GM21825 (cell line): Measurements from ENCODE around the gene ATG7.

Source experiments
- ATAC-seq: cut with Tn5 transposase; IDR thresholded peaks from one replicate; pipeline ENCODE4 v1.9.1; 2021; ENCODE audit warnings: mild to moderate bottlenecking, moderate library complexity; ENCODE audit not compliant: unreplicated experiment

ATG7 gene

DNA sequence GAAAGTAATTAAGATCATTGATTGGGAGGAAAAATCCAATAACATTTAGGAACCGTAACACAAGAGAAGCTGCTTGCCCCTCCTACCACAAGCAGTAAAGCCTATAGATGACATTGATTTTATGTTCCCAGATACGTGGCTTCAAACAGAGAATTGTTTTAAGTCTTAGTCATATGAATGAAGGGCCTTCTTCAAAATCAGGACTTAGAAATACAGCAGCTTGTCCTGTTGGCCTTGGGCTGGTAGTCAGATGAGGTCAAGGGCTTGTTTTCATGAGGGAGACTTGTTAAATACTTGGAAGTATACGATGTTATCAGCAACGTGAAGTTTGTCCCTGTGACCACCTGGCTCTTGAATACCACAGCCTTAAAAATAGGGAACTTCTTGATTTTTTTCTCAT lies 257.1 kb downstream of the ATG7 start:
- ATAC-seq, result no peak

DNA sequence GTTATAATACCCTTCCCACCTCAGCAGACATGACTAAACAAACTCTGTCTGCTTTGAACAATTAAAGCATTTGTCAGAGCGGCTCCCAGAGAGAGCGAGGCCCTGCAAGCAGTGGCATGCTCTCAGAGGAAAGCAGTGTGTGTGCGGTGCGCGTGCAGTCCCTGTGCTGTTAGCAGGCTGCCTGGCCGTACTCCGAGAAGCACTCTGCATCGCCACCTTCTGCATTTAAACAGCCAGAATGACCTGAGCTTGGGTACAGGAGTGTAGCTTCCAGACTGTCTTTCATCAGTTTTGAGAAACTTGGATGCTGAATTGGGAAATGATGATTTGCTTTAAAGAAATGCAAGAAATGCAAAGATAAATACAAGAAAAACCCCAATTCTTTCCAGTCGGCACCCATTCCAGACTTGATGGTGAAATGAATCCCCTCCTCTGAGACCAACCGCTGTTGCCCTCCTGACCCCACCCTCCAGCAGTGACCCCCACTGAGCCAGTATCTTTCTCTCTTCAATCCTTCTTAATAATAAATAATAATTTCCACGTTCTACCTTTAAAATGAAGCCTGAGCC lies 258.0 kb downstream of the ATG7 start:
- no peak for ATAC-seq

DNA sequence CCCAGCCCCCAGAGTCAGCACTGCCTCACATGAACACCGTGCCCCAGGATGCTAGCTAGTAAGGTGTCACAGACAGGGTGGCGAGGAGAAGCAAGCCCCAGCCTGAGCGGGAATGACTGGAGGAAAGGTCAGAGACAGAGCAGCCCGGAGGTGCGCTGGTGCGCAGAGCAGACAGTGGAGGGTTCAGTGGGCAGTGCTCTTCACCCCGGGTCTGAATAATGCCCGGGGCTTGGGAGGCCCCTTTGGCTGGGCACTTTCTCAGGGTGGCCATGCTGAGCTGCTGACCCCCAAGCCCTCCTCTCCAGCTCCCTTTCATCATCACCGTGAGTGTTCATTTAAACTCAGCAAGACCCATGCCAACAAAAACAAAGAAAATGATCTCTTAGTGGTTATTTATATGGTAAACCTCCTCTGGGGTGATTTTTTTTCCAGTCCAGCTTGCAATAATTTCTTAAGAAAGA lies 260.8 kb downstream of the ATG7 start:
- no peak for ATAC-seq

DNA sequence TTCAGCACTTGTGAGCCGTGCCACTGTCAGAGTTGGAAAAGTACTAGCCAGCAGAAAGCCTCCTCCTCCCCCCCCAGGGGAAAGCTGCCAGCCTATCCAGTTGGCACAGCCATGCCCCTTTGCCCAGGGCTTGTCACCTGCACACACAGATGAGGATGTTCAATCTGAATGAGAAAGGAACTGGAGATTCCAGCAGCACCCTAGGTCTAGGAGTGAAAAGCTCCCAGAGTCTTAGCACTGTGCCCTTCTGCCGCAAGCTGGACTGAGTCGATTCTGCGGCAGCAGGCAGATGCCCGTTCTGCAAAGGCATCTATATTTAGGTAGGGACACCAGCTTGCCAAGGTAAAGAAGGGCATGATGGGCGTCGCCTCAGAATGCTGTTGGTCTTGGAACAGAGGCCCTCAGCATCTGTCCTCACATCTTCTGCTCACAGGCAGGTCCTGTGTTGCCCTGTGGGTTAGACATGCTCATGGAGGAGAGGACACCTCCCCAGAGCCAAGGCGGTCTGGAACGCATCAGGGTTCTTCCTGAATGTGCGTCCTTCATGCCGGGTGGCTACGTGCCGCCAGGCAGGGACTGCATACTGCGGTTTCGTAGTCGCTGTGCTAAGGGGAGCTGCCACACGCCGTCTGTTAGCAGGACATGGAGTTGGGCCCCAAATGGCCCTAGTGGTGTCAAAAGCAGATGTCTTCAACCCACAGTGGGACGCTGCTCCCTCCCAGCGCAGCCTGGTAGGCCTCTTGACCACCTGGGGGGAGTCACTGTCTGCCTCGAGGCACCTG lies 262.0 kb downstream of the ATG7 start:
- ATAC-seq, result no peak

DNA sequence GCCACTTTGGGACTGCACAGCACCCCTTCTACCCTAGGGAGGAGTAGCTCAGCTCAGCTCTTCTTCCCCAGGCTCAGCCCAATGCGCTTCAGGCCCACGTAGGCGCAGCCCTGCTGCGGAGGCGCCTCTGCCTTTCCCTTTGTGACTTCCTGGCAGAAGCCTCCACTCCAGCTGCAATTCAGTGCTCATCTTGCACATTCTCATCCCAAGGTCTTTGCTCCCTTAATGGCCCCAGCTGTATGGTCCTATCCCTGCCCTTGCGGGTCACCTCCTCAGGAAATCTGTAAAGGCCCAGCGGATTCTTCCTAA lies 262.6 kb downstream of the ATG7 start:
- ATAC-seq, result no peak

DNA sequence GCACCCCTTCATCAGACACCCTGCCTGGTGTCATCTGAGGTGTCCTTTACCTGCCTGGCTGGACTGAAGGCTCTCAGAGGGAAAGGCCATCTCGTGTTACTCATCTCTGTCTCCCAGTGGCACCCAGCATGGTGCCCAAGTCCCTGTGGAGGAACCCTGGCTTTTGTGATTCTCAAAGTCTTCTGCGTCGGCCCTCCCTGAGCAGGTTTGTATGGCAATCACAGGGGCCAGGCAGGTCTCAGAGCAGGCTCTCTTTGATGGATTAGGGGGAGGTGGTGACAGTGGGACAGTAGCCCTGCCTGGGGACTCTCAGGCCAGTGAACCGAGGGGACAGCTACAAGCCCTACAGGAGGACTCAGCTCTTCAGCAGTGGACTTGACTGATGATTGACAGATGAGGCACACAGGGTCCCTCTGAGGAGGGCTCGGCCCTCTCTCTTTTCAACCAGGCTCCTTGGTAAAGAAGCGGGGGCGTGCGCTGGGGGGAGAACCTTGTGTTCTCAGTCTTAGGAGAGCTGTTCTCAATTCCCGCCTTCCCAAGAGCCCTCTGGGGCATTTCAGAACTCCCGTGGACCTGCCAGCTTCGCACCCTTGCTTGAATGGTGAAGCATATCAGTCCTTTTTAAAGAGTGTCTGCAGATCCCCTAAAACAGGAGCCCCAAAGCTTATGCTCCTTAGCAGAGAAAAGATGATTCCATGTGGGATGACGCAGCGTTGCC lies 263.2 kb downstream of the ATG7 start:
- no peak for ATAC-seq

DNA sequence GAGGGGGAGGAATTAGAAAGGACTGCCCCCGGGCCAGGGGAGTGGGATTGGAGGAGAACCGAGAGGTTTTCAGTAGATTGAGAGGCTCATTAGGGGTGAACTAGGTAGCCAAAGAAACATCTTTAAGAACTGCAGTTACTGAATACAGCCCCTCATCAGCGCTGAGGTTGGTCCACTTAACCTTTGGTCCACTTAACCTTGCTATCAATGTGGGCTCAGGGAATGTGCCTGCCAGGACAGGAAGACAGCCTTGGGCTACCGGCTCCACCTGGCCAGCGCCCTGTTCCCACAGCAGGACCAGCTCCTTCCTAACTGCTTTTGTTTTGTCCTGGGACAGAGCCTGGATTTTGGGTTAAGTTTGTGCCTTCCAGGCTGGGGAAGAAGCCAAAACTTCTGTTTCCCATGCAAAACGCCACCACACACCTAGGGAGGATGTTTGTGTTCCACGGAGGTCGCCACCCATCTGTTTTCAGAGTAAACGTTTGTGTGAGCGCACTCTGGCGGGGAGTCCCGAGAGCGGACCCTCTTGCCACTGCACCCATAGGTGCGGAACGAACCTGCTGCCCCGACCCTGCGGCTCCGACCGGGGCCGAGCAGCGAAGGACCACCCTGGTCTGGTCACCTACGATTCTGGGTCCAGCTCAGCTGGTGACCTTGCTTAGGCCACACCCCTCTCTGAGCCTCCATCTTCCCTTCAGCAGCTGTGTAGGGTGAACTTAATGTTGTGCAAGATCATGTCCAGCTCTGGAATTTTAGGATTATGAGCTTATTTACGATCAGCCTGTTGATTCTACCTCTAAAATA lies 264.1 kb downstream of the ATG7 start:
- ATAC-seq, result no peak

DNA sequence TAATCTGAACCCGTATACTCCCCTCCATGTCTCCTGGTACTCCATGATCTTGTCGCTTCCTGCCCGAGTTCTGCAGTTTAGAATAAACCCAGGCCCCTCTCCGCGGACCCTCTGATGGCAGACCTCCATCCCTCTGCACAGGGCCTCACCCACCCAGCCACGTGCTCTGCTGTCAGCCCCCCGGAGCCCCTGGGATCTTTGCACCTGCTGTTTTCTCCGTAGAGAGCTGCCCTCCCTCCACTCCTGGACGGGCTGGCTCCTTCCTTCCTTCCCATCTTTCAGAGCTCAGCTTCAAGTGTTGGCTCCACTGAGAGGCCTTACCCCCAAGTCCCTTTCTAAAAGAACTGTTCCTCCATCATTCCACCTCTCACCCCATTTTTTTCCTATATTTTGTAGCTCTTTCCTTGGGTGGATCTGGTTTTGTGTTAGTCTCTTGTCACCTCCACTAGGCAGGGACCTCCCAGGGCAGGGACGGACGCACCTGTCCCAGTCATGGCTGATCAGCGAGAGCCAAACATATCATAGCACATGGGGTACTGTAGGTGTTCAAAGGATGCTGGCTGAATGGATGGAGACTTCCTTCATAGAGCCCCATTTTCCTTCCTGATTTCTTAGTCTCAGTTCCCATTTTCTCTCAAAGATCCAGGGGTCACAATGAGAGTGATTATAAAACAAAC lies 264.9 kb downstream of the ATG7 start:
- no peak for ATAC-seq

DNA sequence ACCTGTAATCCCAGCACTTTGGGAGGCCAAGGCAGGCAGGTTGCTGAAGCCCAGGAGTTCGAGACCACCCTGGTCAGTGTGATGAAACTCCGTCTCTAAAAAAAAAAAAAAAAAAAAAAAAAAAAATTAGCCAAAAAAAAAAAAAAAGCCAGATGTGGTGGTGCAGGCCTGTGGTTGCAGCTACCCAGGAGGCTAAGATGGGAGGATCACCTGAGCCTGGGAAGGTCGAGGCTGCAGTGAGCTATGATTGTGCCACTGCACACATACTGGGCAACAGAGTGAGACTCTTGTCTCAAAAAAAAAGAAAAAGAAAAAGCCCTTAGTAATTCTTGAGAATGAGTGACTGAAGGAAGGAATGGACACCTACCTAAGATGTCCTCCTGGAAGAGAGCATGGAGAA lies 266.4 kb downstream of the ATG7 start:
- ATAC-seq, result no peak

DNA sequence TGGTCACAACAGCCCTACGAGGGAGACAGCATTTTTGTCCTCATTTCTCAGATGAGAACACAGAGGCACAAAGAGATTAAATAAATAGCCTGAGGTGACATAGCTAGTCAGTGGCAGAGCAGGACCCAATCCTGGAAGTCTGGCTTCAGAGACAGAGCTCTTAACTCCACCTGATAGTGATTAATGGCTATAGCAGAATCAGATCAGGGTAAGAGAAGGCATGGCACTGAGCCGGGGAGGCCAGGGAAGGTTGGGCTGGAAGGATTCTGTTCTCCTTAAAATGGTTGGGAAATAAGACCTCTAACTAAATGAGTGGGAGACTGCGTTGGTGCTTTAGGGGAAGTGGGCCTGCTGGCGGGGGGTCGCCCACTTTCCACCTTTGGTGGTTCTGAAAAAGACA lies 267.0 kb downstream of the ATG7 start:
- no peak for ATAC-seq

DNA sequence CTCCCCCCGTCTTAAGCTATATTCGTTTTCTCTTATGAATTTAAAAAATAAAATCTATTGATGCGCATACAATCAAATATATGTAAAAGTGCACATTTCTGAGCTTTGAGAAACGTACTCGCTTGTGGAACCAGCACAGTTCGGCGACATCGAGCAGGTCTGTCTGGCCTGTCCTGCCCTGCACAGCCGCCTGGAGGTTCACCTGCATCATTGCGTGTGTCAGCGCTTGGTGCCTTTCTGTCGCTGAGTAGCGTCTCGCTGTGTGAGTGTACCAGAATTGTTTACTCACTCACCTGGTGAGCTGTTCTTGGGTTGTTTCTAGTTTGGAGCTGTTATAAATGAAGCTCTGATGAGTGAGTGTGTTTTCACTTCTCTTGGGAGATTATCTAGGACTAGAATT lies 267.5 kb downstream of the ATG7 start:
- ATAC-seq, result no peak

DNA sequence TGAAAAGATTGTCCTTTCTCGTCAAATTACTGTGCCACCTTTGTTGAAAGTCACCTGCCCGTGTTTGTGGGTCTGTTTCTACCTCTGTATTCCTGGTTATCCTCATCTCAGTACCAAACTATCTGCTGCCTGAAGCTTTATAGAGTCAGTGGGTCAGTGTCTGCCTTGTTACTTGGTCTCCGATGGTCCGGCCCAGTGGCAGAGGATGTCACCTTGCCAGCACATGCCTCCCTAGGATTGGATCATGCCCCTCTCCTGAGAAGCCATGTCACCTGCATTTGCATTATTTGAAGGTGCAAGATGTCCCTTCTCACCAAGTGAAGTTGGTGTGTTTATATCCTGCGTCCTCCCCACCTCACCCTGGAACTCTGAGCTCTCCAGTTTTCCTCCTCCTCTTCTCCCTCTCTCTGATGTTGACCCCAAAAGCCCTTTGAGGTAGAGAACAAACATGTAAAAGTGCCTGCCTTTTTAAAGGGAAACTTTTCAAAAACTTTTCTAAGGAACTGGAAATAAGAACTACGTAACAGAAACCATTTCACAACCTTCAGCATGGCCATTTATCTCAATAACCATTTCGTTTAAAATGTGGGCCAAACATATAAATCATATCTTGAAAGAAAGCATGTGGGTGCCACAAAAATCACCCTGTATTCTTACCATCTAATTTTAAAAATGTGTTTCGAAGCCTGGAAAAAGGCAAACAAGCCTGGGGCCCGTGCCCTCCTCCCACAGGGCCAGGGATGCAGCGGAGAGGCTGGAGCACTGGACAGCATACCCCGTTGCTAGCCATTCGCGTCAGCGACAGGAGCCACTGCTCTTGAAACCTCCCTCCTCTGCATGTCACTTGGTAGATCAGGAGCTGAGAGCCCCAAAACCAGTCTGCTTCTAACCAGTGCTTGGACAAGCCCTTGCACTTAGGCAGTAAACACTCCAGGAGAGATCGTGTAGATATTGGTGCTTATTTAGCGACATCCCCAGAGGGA lies 269.4 kb downstream of the ATG7 start:
- no peak for ATAC-seq

DNA sequence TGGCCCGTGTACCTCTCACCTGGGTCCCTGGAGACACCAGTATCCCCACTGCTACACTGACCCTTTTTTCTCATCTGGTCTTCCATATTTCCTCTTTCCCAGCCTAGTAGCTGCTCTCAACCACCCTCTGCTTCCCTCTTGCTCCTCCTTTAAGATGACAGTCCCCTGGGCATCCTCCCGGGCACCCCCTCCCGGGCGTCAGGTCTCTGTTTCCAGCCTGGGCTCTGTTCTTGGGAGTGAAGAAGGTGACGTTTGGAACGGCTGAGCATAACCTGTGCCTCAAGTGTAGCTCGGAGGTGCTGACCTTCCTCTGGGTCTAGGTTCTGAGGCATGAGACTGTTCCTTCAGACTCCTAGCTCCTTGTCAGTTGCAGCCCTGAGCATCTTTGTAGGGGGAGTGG lies 270.4 kb downstream of the ATG7 start:
- ATAC-seq, result no peak

DNA sequence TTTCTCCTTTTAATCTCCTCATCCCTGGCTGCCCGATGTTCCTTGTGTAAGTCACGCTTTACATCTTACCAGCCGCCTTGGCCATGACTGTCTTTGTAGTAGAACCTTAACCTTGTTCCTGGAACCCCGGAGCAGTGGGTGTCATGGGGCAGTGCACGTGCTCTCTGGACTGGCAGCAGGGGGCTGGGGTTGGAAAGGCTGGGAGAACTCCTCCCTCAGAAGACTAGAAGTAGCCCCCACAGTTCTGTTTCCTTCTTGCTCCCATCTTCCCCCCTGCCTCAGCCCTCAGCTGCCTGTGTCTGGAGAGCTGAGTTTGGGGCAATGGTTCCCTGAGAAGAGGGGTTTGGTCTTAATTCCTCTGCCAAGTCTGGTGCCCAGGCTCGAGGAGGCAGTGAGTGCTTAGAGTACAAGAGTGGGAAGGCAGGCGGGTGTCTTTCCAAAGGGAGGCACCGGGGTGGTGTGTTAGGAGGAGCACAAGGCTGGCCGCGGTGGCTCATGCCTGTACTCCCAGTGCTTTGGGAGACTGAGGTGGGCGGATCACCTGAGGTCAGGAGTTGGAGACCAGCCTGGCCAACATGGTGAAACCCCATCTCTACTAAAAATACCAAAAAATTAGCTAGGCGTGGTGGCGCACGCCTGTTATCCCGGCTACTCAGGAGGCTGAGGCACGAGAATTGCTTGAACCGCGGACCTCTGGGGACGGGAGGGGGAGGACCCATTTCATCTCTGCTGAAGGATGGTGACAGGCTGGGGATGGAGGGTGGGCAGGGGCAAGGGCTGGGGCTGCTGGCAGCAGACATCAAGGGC lies 271.1 kb downstream of the ATG7 start:
- no peak for ATAC-seq

DNA sequence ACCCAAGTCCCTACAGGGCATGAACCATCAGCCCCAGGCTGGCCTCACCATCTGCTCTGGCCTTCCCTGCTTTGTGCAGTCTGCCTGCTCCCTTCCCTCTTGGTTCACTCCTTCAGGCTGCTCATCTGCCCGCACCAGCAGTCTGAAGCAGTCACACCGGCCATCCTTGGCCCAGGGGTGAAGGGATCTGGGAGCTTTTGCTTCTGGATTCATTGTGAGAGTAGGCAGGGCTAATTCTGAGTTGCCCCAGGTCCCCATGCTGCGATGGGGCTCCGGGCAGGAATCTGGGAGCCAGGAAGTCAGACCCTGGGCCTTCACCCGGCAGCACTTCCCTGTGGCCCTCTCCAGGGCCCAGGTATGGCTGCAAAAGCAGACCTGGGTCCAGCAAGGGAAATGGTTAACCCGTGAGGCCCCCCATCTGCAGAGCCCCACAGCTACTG lies 271.8 kb downstream of the ATG7 start:
- no peak for ATAC-seq

DNA sequence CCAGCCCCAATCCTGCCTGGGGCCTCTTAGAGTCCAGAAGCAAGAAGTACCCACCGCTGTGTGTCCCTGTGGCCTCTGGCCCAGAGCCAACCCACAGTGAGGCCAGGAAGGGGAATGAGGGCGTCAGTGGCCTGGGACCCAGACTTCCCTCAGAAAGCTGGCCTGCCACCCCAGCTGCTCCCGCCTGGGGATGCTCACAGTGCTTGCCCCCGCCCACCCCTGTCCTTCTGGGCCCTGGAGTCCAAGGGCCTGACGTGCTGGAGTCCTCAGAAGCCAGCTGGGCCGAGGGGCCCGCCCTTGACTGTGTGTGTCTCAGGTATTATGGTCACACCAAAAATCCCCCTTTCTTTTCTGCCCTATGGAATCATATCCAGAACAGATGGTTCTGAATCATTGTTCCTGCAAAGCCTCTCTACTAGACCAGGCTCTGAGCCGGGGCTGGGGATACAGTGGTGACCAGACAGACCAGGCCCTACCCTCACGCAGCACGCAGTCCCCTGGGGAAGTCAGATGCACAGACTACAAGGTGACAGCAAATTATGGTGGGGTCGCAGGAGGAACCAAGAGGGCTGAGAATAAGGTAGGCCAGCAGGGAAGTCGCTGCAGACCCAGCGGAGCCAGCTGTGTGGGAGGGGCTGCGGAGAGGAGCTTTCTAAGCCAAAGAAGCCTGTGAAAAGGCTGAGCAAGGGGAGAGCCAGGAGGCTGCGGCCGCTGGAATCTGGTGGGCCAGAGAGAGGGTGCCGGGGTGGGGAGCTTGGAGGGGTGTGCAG lies 272.4 kb downstream of the ATG7 start:
- ATAC-seq, result no peak

DNA sequence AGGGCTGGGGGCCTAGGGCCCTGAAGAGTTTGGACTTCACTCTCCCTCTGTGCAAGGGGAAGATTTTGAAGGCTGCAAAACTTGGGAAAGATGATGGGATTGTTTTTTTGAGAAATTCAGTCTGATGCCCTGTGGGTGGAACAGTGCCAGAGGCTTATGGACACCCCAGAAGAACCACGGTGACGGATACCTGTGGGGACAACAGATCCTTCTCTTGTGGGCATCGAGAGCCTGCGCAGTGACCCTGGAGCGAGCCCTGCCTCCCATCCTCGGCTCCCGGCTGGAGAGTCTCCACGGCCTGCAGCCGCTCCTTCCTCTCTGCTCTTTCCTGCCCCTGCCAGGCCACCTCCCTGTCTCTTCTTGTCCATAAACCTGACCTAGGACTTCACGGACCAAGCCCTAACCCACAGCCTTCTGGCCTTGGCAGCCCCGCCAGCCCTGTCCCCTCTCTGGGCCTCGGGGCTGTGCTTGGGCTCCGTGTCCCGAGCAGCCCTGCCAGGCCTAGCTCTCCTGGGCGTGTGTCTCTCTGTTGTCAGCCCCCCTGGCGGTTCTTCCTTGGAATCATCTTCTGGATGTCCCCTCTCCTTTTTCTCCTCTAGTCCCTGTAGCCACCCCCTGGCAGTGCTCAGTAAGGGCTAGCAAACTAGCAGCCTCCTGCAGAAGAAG lies 273.1 kb downstream of the ATG7 start:
- no peak for ATAC-seq
